SU-DHL-6 (cell line): ENCODE data around the gene OR6B1.

ENCODE experiments used
- H2AFZ ChIP-seq: fragments of 200-600 bp; sonication (generic); 2 replicates; pipeline ENCODE4 v1.6.1; 2014; ENCODE audit warnings: low read depth, mild to moderate bottlenecking, moderate library complexity, mixed read lengths, antibody characterized with exemption, low read length; ENCODE audit not compliant: severe bottlenecking
- H3F3A ChIP-seq: fragments of 200-600 bp; shearing (Covaris generic); 2 replicates; pipeline ENCODE4 v1.6.0; 2016; ENCODE audit warnings: antibody characterized with exemption, mild to moderate bottlenecking; ENCODE audit not compliant: insufficient read depth
- H3K27ac ChIP-seq: fragments of 200-600 bp; sonication (generic); 2 replicates; pipeline ENCODE4 v1.5.1; 2016; ENCODE audit warnings: low read depth, mild to moderate bottlenecking, low read length, moderate library complexity, mixed read lengths
- H3K27me3 ChIP-seq: fragments of 200-600 bp; sonication (generic), shearing (Covaris generic); 2 replicates; pipeline ENCODE4 v1.6.0; 2014; ENCODE audit warnings: mild to moderate bottlenecking, low read length
- H3K36me3 ChIP-seq: fragments of 200-600 bp; sonication (generic); 2 replicates; pipeline ENCODE4 v1.6.1; 2014; ENCODE audit warnings: mild to moderate bottlenecking, low read length, mixed read lengths
- H3K4me2 ChIP-seq: fragments of 300-600, 200-600 bp; shearing (Covaris generic), sonication (generic); 2 replicates; pipeline ENCODE4 v1.6.0; 2014; ENCODE audit warnings: low read length, low read depth, mild to moderate bottlenecking; ENCODE audit not compliant: poor library complexity, severe bottlenecking
- H3K4me3 ChIP-seq: fragments of 200-600 bp; sonication (generic); 2 replicates; pipeline ENCODE4 v1.5.1; 2014; ENCODE audit warnings: antibody characterized with exemption, low read length, mild to moderate bottlenecking, mixed read lengths; ENCODE audit not compliant: insufficient read depth, poor library complexity, severe bottlenecking
- H3K79me2 ChIP-seq: fragments of 200-600 bp; sonication (generic); 2 replicates; pipeline ENCODE4 v1.6.1; 2014; ENCODE audit warnings: mild to moderate bottlenecking, low read length, moderate library complexity; ENCODE audit not compliant: insufficient read depth
- H3K9ac ChIP-seq: fragments of 200-600 bp; sonication (generic); 2 replicates; pipeline ENCODE4 v1.7.0; 2014; ENCODE audit warnings: mild to moderate bottlenecking, low read length
- H3K9me2 ChIP-seq: fragments of 200-600 bp; sonication (generic); replicated peaks from 2 replicates; pipeline ENCODE4 v1.6.1; 2014; ENCODE audit warnings: low read length; ENCODE audit not compliant: insufficient read depth
- H3K9me3 ChIP-seq: fragments of 200-600 bp; sonication (generic); 2 replicates; pipeline ENCODE4 v1.6.1; 2014; ENCODE audit warnings: low read length, mixed read lengths; ENCODE audit not compliant: insufficient read depth
- H4K20me1 ChIP-seq: fragments of 200-600 bp; sonication (generic); 2 replicates; pipeline ENCODE4 v1.6.1; 2014; ENCODE audit warnings: low read depth, mild to moderate bottlenecking, antibody characterized with exemption, low read length, moderate library complexity, mixed read lengths
- EZH2phosphoT487 ChIP-seq: fragments of 200-600 bp; sonication (generic), shearing (Covaris generic); conservative IDR thresholded peaks from 2 replicates; pipeline ENCODE4 v1.6.1; 2018; ENCODE audit warnings: mild to moderate bottlenecking, antibody characterized with exemption, low read length, moderate library complexity, mixed read lengths
- TF ChIP-seq, protein P1 (sequence below): fragments of 200-600 bp; sonication (generic); IDR thresholded peaks from one replicate; pipeline ENCODE4 v1.5.1; 2017; ENCODE audit warnings: antibody characterized with exemption, mild to moderate bottlenecking, low read length, moderate library complexity; ENCODE audit not compliant: insufficient read depth, poor library complexity, severe bottlenecking

OR6B1 gene

DNA sequence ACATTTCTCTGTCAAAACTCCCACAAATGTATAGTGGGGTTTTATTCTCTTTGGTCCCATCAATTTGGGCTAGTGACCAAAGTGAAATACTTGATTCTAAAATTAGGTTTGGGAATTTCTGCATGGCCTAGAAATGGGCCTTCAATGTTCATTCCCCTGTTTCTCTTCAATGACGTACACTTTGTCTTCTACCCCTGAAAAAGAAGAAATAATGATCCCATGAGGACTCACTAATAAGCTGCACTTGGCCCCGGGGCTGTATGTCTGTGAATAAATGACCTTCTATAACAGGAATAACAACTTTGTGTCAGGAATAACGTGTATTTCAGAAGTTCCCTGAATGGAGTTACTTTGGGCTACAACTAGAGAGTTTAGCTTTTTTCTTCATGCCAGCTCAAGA is 20.2 kb downstream of the OR6B1 start:
- Histone ChIP-seq H3K27me3 (no peaks in the 10 kb centered on the region), H3K79me2 (no peaks in the 10 kb centered on the region), H3K9ac (no peak overlapping the region), H3K9me3 (no peaks in the 10 kb centered on the region), H3K9me2 (no peaks in the 10 kb centered on the region), H4K20me1 (no peaks in the 10 kb centered on the region), H2AFZ (no peak overlapping the region), H3K4me3 (no peak overlapping the region), H3K36me3 (no peaks in the 10 kb centered on the region), H3K27ac (no peak overlapping the region), H3K4me2 (no peak overlapping the region), H3F3A (no peaks in the 10 kb centered on the region)
- TF ChIP-seq, protein P1, sequence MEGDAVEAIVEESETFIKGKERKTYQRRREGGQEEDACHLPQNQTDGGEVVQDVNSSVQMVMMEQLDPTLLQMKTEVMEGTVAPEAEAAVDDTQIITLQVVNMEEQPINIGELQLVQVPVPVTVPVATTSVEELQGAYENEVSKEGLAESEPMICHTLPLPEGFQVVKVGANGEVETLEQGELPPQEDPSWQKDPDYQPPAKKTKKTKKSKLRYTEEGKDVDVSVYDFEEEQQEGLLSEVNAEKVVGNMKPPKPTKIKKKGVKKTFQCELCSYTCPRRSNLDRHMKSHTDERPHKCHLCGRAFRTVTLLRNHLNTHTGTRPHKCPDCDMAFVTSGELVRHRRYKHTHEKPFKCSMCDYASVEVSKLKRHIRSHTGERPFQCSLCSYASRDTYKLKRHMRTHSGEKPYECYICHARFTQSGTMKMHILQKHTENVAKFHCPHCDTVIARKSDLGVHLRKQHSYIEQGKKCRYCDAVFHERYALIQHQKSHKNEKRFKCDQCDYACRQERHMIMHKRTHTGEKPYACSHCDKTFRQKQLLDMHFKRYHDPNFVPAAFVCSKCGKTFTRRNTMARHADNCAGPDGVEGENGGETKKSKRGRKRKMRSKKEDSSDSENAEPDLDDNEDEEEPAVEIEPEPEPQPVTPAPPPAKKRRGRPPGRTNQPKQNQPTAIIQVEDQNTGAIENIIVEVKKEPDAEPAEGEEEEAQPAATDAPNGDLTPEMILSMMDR = no peak
- TF ChIP-seq EZH2phosphoT487 = no peak

DNA sequence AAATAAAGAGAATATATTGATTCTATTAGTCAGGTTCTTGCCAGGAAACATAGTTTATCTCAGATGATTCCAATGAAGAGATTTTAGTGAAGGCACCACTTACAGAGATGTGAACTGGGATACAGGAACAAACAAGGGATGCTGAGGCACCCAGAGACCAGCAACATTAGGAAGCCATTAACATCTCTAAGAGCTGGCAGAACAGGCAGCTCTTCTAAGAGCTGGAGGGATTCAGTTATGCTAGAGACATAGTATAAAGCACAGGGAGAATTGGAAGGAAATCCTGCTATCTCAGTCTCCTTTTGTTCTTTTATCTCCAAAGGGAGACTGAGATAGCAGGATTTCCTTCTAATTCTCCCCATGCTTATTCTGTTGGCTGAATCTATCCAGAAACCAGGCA is 22.0 kb downstream of the OR6B1 start:
- H3K27me3 ChIP-seq = no peaks in the 10 kb centered on the region
- H3K4me3 ChIP-seq = no peak overlapping the region
- no peaks in the 10 kb centered on the region for H3K9me3 ChIP-seq
- no peaks in the 10 kb centered on the region for H4K20me1 ChIP-seq
- no peak overlapping the region for H3K9ac ChIP-seq
- TF ChIP-seq, protein P1 = no peak
- no peak for TF ChIP-seq EZH2phosphoT487
- no peaks in the 10 kb centered on the region for H3K36me3 ChIP-seq
- H3K79me2 ChIP-seq = no peaks in the 10 kb centered on the region
- no peaks in the 10 kb centered on the region for H3K9me2 ChIP-seq
- no peak overlapping the region for H3K4me2 ChIP-seq
- no peak overlapping the region for H2AFZ ChIP-seq
- H3F3A ChIP-seq = no peaks in the 10 kb centered on the region
- H3K27ac ChIP-seq = no peak overlapping the region

DNA sequence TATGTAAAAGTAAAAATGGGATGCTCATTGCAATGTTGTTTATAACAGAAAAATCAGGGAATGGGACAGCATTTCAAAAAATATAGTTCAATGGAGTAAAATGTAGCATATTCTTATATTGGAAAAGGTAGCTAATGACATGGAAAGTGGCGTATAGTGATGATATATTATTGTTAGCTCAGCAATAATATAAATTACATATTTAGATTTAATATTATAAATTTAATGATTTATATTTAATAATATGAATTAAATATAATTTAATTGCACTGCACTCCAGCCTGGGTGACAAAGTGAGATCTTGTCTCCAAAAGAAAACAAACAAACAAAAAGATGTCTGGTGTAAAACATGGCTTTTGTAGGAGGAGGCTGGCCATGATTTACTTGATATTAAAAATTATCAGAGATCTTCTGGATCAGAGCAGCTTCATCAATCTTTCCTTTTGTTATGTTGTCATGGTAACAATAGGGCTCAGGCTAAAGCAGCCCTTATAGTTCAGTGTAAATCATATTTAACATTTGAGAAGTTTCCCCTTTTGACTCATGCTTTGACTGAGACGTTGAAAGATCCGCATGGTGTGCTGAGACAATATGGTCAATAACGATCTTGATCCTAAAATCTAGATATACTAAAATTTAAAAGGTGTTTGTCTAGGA is 23.2 kb downstream of the OR6B1 start:
- no peaks in the 10 kb centered on the region for H3K9me3 ChIP-seq
- no peaks in the 10 kb centered on the region for H3K79me2 ChIP-seq

More for the DNA sequence above, 23.2 kb downstream of the OR6B1 start:
- Histone ChIP-seq H3K36me3 (no peaks in the 10 kb centered on the region), H3F3A (no peaks in the 10 kb centered on the region), H3K4me3 (no peak overlapping the region), H3K9ac (no peak overlapping the region), H3K27me3 (no peaks in the 10 kb centered on the region), H4K20me1 (no peaks in the 10 kb centered on the region), H3K27ac (no peak overlapping the region), H3K4me2 (no peak overlapping the region), H2AFZ (no peak overlapping the region), H3K9me2 (no peaks in the 10 kb centered on the region)
- no peak for TF ChIP-seq EZH2phosphoT487
- TF ChIP-seq, protein P1 = no peak
